Hepatocyte (in vitro differentiated cells): Measurements from ENCODE around the gene CCR9. TPM values are rescaled to one million over a fixed set of nuclear protein-coding genes. Genes with fewer than 3 reads are reported as not detected.

Source experiments
- DNase-seq: peaks from one replicate; pipeline ENCODE4 v3.0.0-alpha.2; 2016; ENCODE audit warnings: low spot score
- H2AFZ ChIP-seq: fragments of 200-600 bp; sonication (generic); 2 replicates; pipeline ENCODE4 v1.6.0; 2016; ENCODE audit warnings: antibody characterized with exemption, mild to moderate bottlenecking
- H3K27ac ChIP-seq: fragments of 200-600 bp; sonication (generic); 2 replicates; pipeline ENCODE4 v1.5.1; 2016; ENCODE audit warnings: mild to moderate bottlenecking
- H3K27me3 ChIP-seq: fragments of 200-600 bp; sonication (generic); 2 replicates; pipeline ENCODE4 v1.6.1; 2016
- H3K36me3 ChIP-seq: fragments of 200-600 bp; sonication (generic); replicated peaks from 2 replicates; pipeline ENCODE4 v1.5.1; 2016; ENCODE audit warnings: low read depth; ENCODE audit not compliant: insufficient read depth
- H3K4me1 ChIP-seq: fragments of 200-600 bp; sonication (generic); 2 replicates; pipeline ENCODE4 v1.5.1; 2016; ENCODE audit warnings: mild to moderate bottlenecking, moderate library complexity; ENCODE audit not compliant: insufficient read depth
- H3K4me2 ChIP-seq: fragments of 200-600 bp; sonication (generic); 2 replicates; pipeline ENCODE4 v1.6.0; 2016
- H3K4me3 ChIP-seq: fragments of 200-600 bp; sonication (generic); 2 replicates; pipeline ENCODE4 v1.5.1; 2016; ENCODE audit warnings: mild to moderate bottlenecking
- H3K79me2 ChIP-seq: fragments of 200-600 bp; sonication (generic); 2 replicates; pipeline ENCODE4 v1.6.0; 2017; ENCODE audit warnings: mild to moderate bottlenecking
- H3K9me2 ChIP-seq: fragments of 200-600 bp; sonication (generic); replicated peaks from 2 replicates; pipeline ENCODE4 v1.6.0; 2017; ENCODE audit warnings: mild to moderate bottlenecking; ENCODE audit not compliant: insufficient read depth
- H3K9me3 ChIP-seq: fragments of 200-600 bp; sonication (generic); 2 replicates; pipeline ENCODE4 v1.5.1; 2016; ENCODE audit warnings: low read depth, mild to moderate bottlenecking
- H4K20me1 ChIP-seq: fragments of 200-600 bp; sonication (generic); 2 replicates; pipeline ENCODE4 v1.6.0; 2016; ENCODE audit warnings: mild to moderate bottlenecking; ENCODE audit not compliant: insufficient read depth, poor library complexity, severe bottlenecking
- EZH2 ChIP-seq: fragments of 200-600 bp; sonication (generic); IDR thresholded peaks from 2 replicates; pipeline ENCODE4 v1.6.1; 2016; ENCODE audit warnings: antibody characterized with exemption, mild to moderate bottlenecking, borderline replicate concordance
- EZH2phosphoT487 ChIP-seq: fragments of 200-600 bp; sonication (generic); IDR thresholded peaks from one replicate; pipeline ENCODE4 v1.6.1; 2018; ENCODE audit warnings: antibody characterized with exemption, mild to moderate bottlenecking, low read depth, moderate library complexity; ENCODE audit not compliant: unreplicated experiment, severe bottlenecking
- WGBS: methylation state at CpG from one replicate; pipeline ENCODE4 v1.1.6; 2016; ENCODE audit warnings: low lambda C conversion rate; ENCODE audit errors: missing lambda C conversion rate; 5-methylcytosine and 5-hydroxymethylcytosine counted together
- polyA plus RNA-seq: library from polyadenylated mRNA; unstranded; fragments of >200 nt; fragmentation: Nextera tagmentation; extraction: Ambion mirVana; gene quantifications from 2 replicates; pipeline ENCODE4 v1.2.1, GENCODE V29; 2016
- total RNA-seq: library from RNA; depleted of rRNA; stranded (reverse); fragments of >200 nt; gene quantifications from 2 replicates; pipeline ENCODE4 v1.2.3, GENCODE V29; 2014
- TF ChIP-seq, protein P1 (sequence below): fragments of 200-600 bp; sonication (generic); IDR thresholded peaks from 2 replicates; pipeline ENCODE4 v1.5.1; 2016; ENCODE audit warnings: antibody characterized with exemption, mild to moderate bottlenecking; ENCODE audit not compliant: poor library complexity

CCR9 gene
- total and polyA plus RNA-seq, 2 experiments from 2014 or later: 0.20 TPM; not detected in 1

DNA sequence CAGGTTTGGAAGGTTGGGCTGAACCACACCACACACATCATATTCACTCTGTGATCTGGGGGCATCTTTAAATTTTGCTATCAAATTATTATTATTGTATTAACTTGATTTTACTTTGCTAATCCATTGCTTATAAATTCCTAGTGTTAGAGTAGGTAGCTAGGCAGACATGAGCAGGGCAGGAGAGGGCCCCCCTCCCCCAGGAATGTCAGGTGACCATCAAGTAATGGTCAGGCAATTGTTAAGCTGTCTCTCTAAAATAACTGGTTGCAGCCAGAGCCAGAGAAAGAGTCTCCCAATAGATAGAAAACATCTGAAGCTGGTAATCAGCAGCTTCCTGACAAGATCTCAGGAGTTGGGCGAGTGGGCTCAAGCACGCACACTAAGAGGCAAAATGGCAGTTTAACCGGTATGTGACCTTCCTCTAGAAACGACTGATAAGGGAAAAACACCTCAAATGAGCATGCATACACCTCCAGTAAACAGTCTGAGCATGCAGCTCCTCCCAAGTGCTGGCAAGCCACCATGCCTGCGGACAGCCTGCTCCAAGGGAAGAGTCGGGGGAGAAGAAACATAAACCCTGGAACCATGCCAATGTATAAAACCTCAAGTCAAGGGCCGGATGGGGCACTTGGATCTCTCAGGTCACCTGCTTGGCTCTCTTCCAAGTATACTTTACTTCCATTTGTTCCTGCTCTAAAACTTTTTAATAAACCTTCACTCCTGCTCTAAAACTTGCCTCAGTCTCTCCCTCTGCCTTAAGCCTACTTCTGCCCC, 53.8 kb downstream of the CCR9 start:
- Histone ChIP-seq H3K27me3 (no peaks in the 10 kb centered on the region), H3K9me2 (no peaks in the 10 kb centered on the region), H3K4me1 (peaks cover 17% of the 10 kb centered on the region), H4K20me1 (no peaks in the 10 kb centered on the region), H3K4me3 (no peak overlapping the region), H3K79me2 (no peaks in the 10 kb centered on the region), H3K9me3 (no peaks in the 10 kb centered on the region), H3K36me3 (peaks cover 4% of the 10 kb centered on the region), H3K4me2 (no peak overlapping the region), H2AFZ (no peak overlapping the region), H3K27ac (no peak overlapping the region)
- TF ChIP-seq EZH2 (no peak), EZH2phosphoT487 (no peak)
- TF ChIP-seq, protein P1, sequence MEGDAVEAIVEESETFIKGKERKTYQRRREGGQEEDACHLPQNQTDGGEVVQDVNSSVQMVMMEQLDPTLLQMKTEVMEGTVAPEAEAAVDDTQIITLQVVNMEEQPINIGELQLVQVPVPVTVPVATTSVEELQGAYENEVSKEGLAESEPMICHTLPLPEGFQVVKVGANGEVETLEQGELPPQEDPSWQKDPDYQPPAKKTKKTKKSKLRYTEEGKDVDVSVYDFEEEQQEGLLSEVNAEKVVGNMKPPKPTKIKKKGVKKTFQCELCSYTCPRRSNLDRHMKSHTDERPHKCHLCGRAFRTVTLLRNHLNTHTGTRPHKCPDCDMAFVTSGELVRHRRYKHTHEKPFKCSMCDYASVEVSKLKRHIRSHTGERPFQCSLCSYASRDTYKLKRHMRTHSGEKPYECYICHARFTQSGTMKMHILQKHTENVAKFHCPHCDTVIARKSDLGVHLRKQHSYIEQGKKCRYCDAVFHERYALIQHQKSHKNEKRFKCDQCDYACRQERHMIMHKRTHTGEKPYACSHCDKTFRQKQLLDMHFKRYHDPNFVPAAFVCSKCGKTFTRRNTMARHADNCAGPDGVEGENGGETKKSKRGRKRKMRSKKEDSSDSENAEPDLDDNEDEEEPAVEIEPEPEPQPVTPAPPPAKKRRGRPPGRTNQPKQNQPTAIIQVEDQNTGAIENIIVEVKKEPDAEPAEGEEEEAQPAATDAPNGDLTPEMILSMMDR: no peak
- DNase-seq: no peak
- WGBS: 45% methylated on average over 7 of the region's 7 CpGs

DNA sequence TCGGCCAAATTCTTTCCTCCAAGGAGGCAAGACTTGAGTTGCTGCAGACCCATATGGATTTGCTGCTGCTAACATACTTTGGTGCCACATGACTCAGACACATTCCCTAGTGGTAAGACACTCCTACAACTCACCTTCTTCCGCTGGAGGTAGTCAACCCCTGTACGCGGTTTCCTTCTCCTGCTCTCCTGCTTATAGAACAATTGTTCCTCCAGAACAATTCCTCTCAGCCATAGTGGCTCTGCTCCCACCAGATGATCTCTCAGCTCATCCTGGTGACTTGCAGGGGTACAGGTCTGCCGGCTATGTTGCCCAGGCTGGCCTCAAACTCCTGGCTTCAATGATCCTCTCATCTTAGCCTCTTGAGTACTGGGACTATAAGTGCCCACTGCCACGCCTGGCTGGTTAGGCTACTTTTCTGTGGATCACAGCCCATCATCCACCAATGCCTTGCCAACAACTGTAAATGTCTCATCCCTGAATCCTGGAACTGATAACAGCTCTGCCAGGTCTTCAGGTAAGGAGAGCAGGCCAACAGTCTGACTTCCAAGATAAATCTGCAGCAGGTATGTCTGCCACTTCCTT, 54.5 kb downstream of the CCR9 start:
- 85% methylated on average over 6 of the region's 6 CpGs for WGBS
- no peaks in the 10 kb centered on the region for H3K27me3 ChIP-seq
- H3K4me3 ChIP-seq: no peak overlapping the region
- DNase-seq: no peak
- H3K4me1 ChIP-seq: peaks cover 17% of the 10 kb centered on the region
- TF ChIP-seq EZH2phosphoT487 (no peak), EZH2 (no peak)
- TF ChIP-seq, protein P1: no peak
- H3K79me2 ChIP-seq: no peaks in the 10 kb centered on the region
- no peak overlapping the region for H3K4me2 ChIP-seq
- no peak overlapping the region for H2AFZ ChIP-seq
- no peak overlapping the region for H3K27ac ChIP-seq
- no peaks in the 10 kb centered on the region for H4K20me1 ChIP-seq
- H3K9me3 ChIP-seq: no peaks in the 10 kb centered on the region
- H3K9me2 ChIP-seq: no peaks in the 10 kb centered on the region
- H3K36me3 ChIP-seq: no peaks in the 10 kb centered on the region

DNA sequence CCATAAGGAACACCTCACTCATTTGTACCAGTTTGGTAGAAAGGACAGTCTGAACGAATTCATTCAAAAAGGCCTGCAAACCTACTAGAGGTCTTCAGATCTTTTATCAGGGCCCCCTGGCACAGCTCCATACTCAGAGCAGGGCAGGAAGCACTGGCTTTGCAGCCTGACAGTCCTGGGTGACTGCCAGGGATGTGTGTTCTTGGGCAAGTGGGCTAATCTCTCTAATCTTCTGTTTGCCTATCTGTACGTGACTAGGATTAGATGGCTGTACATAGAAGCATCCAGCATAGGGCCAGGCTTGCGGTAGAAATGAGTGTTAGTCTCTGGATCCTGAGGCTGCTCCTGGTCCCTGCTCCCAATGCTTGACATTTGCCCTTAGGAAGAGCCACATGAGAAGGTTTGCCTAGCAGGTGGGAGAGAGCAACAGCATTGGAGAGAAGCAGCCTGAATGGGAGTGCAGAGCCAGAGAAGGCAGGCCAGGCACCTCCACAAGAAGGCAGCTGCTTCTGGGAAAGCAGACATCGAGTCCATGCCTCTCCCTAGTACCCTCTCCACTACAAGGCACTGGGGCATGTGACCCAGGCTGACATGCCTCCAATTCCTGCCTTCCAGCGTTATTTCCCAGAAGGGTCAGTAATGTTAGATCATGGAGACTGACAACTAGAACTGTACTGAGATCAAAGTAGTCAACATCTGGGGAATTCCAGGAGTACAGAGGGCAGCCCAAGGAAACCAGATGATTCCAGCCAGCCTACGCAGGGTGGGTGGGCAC, 55.9 kb downstream of the CCR9 start:
- no peaks in the 10 kb centered on the region for H3K9me2 ChIP-seq
- H3K4me3 ChIP-seq: no peak overlapping the region
- WGBS: 48% methylated on average over 6 of the region's 6 CpGs
- H3K36me3 ChIP-seq: peaks cover 3% of the 10 kb centered on the region
- no peaks in the 10 kb centered on the region for H3K27me3 ChIP-seq
- H3K4me2 ChIP-seq: no peak overlapping the region
- peaks cover 17% of the 10 kb centered on the region for H3K4me1 ChIP-seq
- no peak for DNase-seq
- no peaks in the 10 kb centered on the region for H3K79me2 ChIP-seq
- H4K20me1 ChIP-seq: no peaks in the 10 kb centered on the region
- H3K9me3 ChIP-seq: no peaks in the 10 kb centered on the region
- no peak overlapping the region for H2AFZ ChIP-seq
- H3K27ac ChIP-seq: no peak overlapping the region
- no peak for TF ChIP-seq EZH2
- TF ChIP-seq, protein P1: no peak
- TF ChIP-seq EZH2phosphoT487: no peak
